H9 (cell line): ENCODE data around the gene DPH6. TPM values are rescaled to one million over a fixed set of nuclear protein-coding genes. Genes with fewer than 3 reads are reported as not detected.

ENCODE experiments used
- DNase-seq: peaks from one replicate; pipeline ENCODE4 v3.0.0-alpha.2; 2017
- H2AFZ ChIP-seq: one replicate; pipeline ENCODE4 v1.6.1; 2013; ENCODE audit warnings: mild to moderate bottlenecking, low read length, control low read depth, moderate library complexity
- H2AK5ac ChIP-seq: 2 replicates; pipeline ENCODE4 v1.6.1; 2013; ENCODE audit warnings: low read length, control low read depth, mixed read lengths; ENCODE audit not compliant: insufficient read length
- H2BK120ac ChIP-seq: one replicate; pipeline ENCODE4 v1.6.1; 2013; ENCODE audit warnings: low read depth, mild to moderate bottlenecking, low read length, control low read depth, inconsistent platforms; ENCODE audit not compliant: poor library complexity, severe bottlenecking
- H2BK12ac ChIP-seq: 2 replicates; pipeline ENCODE4 v1.6.1; 2013; ENCODE audit warnings: low read length, control low read depth, mixed read lengths, low read depth; ENCODE audit not compliant: insufficient read length
- H2BK15ac ChIP-seq: 2 replicates; pipeline ENCODE4 v1.6.1; 2013; ENCODE audit warnings: low read depth, low read length, control low read depth
- H2BK20ac ChIP-seq: one replicate; pipeline ENCODE4 v1.6.1; 2013; ENCODE audit warnings: low read depth, mild to moderate bottlenecking, low read length, control low read depth, inconsistent platforms; ENCODE audit not compliant: poor library complexity, severe bottlenecking
- H2BK5ac ChIP-seq: 2 replicates; pipeline ENCODE4 v1.6.1; 2013; ENCODE audit warnings: low read length, control low read depth, mixed read lengths; ENCODE audit not compliant: insufficient read length
- H3K14ac ChIP-seq: 2 replicates; pipeline ENCODE4 v1.6.1; 2013; ENCODE audit warnings: low read length, control low read depth; ENCODE audit not compliant: insufficient read depth
- H3K18ac ChIP-seq: 2 replicates; pipeline ENCODE4 v1.6.1; 2013; ENCODE audit warnings: low read depth, mild to moderate bottlenecking, mixed read lengths, low read length, control low read depth; ENCODE audit not compliant: insufficient read length
- H3K23ac ChIP-seq: 2 replicates; pipeline ENCODE4 v1.6.1; 2013; ENCODE audit warnings: low read length, control low read depth, mixed read lengths, low read depth; ENCODE audit not compliant: insufficient read length
- H3K23me2 ChIP-seq: 2 replicates; pipeline ENCODE4 v1.6.1; 2013; ENCODE audit warnings: low read depth, mild to moderate bottlenecking, mixed read lengths, low read length, control low read depth; ENCODE audit not compliant: insufficient read length, poor library complexity, severe bottlenecking
- H3K27ac ChIP-seq: 2 replicates; pipeline ENCODE4 v1.5.1; 2013; ENCODE audit warnings: low read length, control low read depth, mixed read lengths, low read depth; ENCODE audit not compliant: insufficient read length
- H3K27me3 ChIP-seq: 2 replicates; pipeline ENCODE4 v1.6.1; 2013; ENCODE audit warnings: low read length, control low read depth, inconsistent platforms; ENCODE audit not compliant: insufficient read depth
- H3K4ac ChIP-seq: 2 replicates; pipeline ENCODE4 v1.6.1; 2013; ENCODE audit warnings: low read depth, mild to moderate bottlenecking, control low read depth, inconsistent platforms, low read length, moderate library complexity
- H3K4me1 ChIP-seq: 2 replicates; pipeline ENCODE4 v1.6.1; 2013; ENCODE audit warnings: low read length, control low read depth, inconsistent platforms; ENCODE audit not compliant: insufficient read depth
- H3K4me2 ChIP-seq: 2 replicates; pipeline ENCODE4 v1.6.1; 2013; ENCODE audit warnings: low read length, control low read depth, mixed read lengths; ENCODE audit not compliant: insufficient read length, insufficient read depth
- H3K56ac ChIP-seq: 2 replicates; pipeline ENCODE4 v1.6.1; 2013; ENCODE audit warnings: low read depth, mild to moderate bottlenecking, mixed read lengths, low read length, control low read depth; ENCODE audit not compliant: insufficient read length
- H3K79me1 ChIP-seq: 2 replicates; pipeline ENCODE4 v1.6.1; 2013; ENCODE audit warnings: low read depth, mild to moderate bottlenecking, moderate library complexity, low read length, control low read depth, inconsistent platforms; ENCODE audit not compliant: insufficient read depth, poor library complexity, severe bottlenecking
- H3K79me2 ChIP-seq: 2 replicates; pipeline ENCODE4 v1.6.1; 2013; ENCODE audit warnings: low read length, control low read depth, inconsistent platforms; ENCODE audit not compliant: insufficient read depth
- H3K9ac ChIP-seq: 2 replicates; pipeline ENCODE4 v1.6.1; 2013; ENCODE audit warnings: low read length, control low read depth, mixed read lengths; ENCODE audit not compliant: insufficient read length; ENCODE audit errors: extremely low read depth
- H3K9me3 ChIP-seq: one replicate; pipeline ENCODE4 v1.6.1; 2013; ENCODE audit warnings: low read depth, low read length, inconsistent platforms; ENCODE audit not compliant: control insufficient read depth
- H3T11ph ChIP-seq: one replicate; pipeline ENCODE4 v1.6.1; 2013; ENCODE audit warnings: mild to moderate bottlenecking, low read length, control low read depth, inconsistent platforms
- H4K20me1 ChIP-seq: one replicate; pipeline ENCODE4 v1.6.1; 2013; ENCODE audit not compliant: control insufficient read depth, insufficient read length, insufficient read depth
- H4K5ac ChIP-seq: 2 replicates; pipeline ENCODE4 v1.6.1; 2013; ENCODE audit warnings: low read depth, mild to moderate bottlenecking, mixed read lengths, low read length, control low read depth; ENCODE audit not compliant: insufficient read length
- H4K8ac ChIP-seq: replicated peaks from 2 replicates; pipeline ENCODE4 v1.6.1; 2013; ENCODE audit warnings: low read length, control low read depth, mixed read lengths, low read depth; ENCODE audit not compliant: insufficient read length
- H4K91ac ChIP-seq: 2 replicates; pipeline ENCODE4 v1.6.1; 2013; ENCODE audit warnings: low read depth, mild to moderate bottlenecking, moderate library complexity, mixed read lengths, low read length, control low read depth; ENCODE audit not compliant: insufficient read length
- H3K27ac Mint-ChIP-seq, 3 experiments: 2 replicates in 2 of 3; 3 replicates in 1 of 3; pipeline ENCODE4 v1.8.0; 2020 to 2021; ENCODE audit warnings: mixed read lengths in 3 of 3, mild to moderate bottlenecking in 1 of 3, moderate library complexity in 1 of 3
- H3K27me3 Mint-ChIP-seq: 2 replicates; pipeline ENCODE4 v1.8.0; 2021; ENCODE audit warnings: low read depth, mild to moderate bottlenecking, moderate library complexity, mixed read lengths
- H3K36me3 Mint-ChIP-seq, 3 experiments: 2 replicates in 2 of 3; 3 replicates in 1 of 3; pipeline ENCODE4 v1.8.0; 2020 to 2021; ENCODE audit warnings: low read depth in 3 of 3, mixed read lengths in 3 of 3; ENCODE audit not compliant: insufficient read depth in 1 of 3
- H3K4me1 Mint-ChIP-seq, 2 experiments: 2 replicates each; pipeline ENCODE4 v1.8.0; 2020; ENCODE audit warnings: mixed read lengths in 2 of 2
- H3K4me3 Mint-ChIP-seq, 2 experiments: 2 replicates in 1 of 2; 3 replicates in 1 of 2; pipeline ENCODE4 v1.8.0; 2020 to 2021; ENCODE audit warnings: mild to moderate bottlenecking in 2 of 2, mixed read lengths in 2 of 2, moderate library complexity in 1 of 2
- H3K9me3 Mint-ChIP-seq, 2 experiments: 2 replicates in 1 of 2; 3 replicates in 1 of 2; pipeline ENCODE4 v1.8.0; 2020; ENCODE audit warnings: mild to moderate bottlenecking in 2 of 2, mixed read lengths in 2 of 2, moderate library complexity in 1 of 2
- WGBS: extraction: QIAGEN DNeasy Blood & Tissue Kit; methylation state at CpG from one replicate; pipeline ENCODE4 v1.1.7; 2013; ENCODE audit warnings: missing lambda C conversion rate, low lambda C conversion rate, mixed read lengths; ENCODE audit not compliant: insufficient read length; ENCODE audit errors: extremely low coverage; 5-methylcytosine and 5-hydroxymethylcytosine counted together
- total RNA-seq: library from RNA; stranded (reverse); gene quantifications from 2 replicates; pipeline ENCODE4 v1.2.1, GENCODE V29; 2021
- TF ChIP-seq, protein P1 (sequence below): fragments of 200-600 bp; sonication (generic); conservative IDR thresholded peaks from 3 replicates; pipeline ENCODE4 v1.8.0; 2021; ENCODE audit warnings: antibody characterized with exemption, mild to moderate bottlenecking

DPH6 gene
- total RNA-seq, 1 experiment from 2014 or later = 42.0 TPM

DNA sequence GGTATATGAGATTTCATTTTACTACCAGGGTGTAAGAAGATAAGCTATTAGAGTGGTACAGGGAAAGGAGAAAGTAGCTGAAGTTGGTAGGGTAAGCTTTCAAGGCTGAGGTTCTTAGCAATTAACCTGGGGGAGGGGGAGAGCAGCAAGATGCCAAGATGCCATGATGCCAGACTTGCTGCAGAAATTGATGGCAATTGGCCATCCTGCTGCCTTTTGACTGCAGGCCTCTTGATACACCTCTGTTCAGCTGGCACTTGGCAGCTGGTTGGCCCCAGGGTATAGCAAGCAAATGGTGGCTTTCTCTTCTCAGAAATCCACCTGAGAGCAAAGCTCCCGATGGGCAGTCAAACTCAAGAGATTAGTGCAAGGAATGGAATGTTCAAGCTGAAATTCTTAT is 21.4 kb upstream of the DPH6 start:
- H4K91ac ChIP-seq = no peak overlapping the region
- no peak overlapping the region for H3K18ac ChIP-seq
- H4K5ac ChIP-seq = no peak overlapping the region
- Mint-ChIP-seq H3K9me3 (no peaks in the 10 kb centered on the region), H3K36me3 (no peaks in the 10 kb centered on the region), H3K4me3 (no peak overlapping the region), H3K27ac (no peak overlapping the region), H3K27me3 (no peaks in the 10 kb centered on the region), H3K4me1 (no peaks in the 10 kb centered on the region)
- H2AK5ac ChIP-seq = no peak overlapping the region
- no peaks in the 10 kb centered on the region for H4K20me1 ChIP-seq
- no peaks in the 10 kb centered on the region for H3K27me3 ChIP-seq
- no peaks in the 10 kb centered on the region for H3K23me2 ChIP-seq
- H3K9me3 ChIP-seq = no peaks in the 10 kb centered on the region
- no peak overlapping the region for H3K4me2 ChIP-seq
- H2BK5ac ChIP-seq = no peak overlapping the region
- H2BK15ac ChIP-seq = no peak overlapping the region
- TF ChIP-seq, protein P1, sequence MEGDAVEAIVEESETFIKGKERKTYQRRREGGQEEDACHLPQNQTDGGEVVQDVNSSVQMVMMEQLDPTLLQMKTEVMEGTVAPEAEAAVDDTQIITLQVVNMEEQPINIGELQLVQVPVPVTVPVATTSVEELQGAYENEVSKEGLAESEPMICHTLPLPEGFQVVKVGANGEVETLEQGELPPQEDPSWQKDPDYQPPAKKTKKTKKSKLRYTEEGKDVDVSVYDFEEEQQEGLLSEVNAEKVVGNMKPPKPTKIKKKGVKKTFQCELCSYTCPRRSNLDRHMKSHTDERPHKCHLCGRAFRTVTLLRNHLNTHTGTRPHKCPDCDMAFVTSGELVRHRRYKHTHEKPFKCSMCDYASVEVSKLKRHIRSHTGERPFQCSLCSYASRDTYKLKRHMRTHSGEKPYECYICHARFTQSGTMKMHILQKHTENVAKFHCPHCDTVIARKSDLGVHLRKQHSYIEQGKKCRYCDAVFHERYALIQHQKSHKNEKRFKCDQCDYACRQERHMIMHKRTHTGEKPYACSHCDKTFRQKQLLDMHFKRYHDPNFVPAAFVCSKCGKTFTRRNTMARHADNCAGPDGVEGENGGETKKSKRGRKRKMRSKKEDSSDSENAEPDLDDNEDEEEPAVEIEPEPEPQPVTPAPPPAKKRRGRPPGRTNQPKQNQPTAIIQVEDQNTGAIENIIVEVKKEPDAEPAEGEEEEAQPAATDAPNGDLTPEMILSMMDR = no peak
- H3K14ac ChIP-seq = no peak overlapping the region
- H2AFZ ChIP-seq = no peak overlapping the region
- DNase-seq = no peak
- H3K79me1 ChIP-seq = no peaks in the 10 kb centered on the region
- H3K79me2 ChIP-seq = no peaks in the 10 kb centered on the region
- no peak overlapping the region for H3T11ph ChIP-seq
- H2BK120ac ChIP-seq = no peak overlapping the region
- no peak overlapping the region for H3K23ac ChIP-seq
- H3K27ac ChIP-seq = no peak overlapping the region
- no peak overlapping the region for H3K4ac ChIP-seq
- H2BK12ac ChIP-seq = no peak overlapping the region
- no CpG with 5 or more reads among the region's 1 CpG for WGBS
- no peak overlapping the region for H3K56ac ChIP-seq
- H3K9ac ChIP-seq = no peak overlapping the region
- H3K4me1 ChIP-seq = no peaks in the 10 kb centered on the region
- H4K8ac ChIP-seq = no peak overlapping the region
- no peak overlapping the region for H2BK20ac ChIP-seq
